Esophagus muscularis mucosa (tissue), 4 donors: ENCODE results near the gene WDR89.

Source experiments
- CTCF ChIP-seq, 3 experiments: fragments of 200-600 bp in 2 of 3; fragments of 450-650 bp in 1 of 3; sonication (generic) in 2 of 3; IDR thresholded peaks; one replicate each; pipeline ENCODE4 v1.5.1; 2017 to 2019; ENCODE audit warnings: antibody characterized with exemption in 3 of 3, mild to moderate bottlenecking in 2 of 3, moderate library complexity in 1 of 3
- EP300 ChIP-seq: sonication (generic); formaldehyde crosslinking; IDR thresholded peaks from one replicate; pipeline ENCODE4 v1.6.1; 2017; ENCODE audit warnings: antibody characterized with exemption
- POLR2A ChIP-seq: fragments of 450-650 bp; IDR thresholded peaks from one replicate; pipeline ENCODE4 v1.6.1; 2017; ENCODE audit warnings: antibody characterized with exemption, moderate library complexity, mild to moderate bottlenecking, low read depth
- POLR2AphosphoS5 ChIP-seq, 2 donors: sonication (generic); formaldehyde crosslinking; IDR thresholded peaks; one replicate each; pipeline ENCODE4 v1.6.1; 2017; ENCODE audit warnings: antibody characterized with exemption in 2 of 2

GRCh38 chr14:63642656-63643382 is 1.1 kb upstream of the WDR89 start:
- TF ChIP-seq POLR2AphosphoS5 (IDR thresholded peaks at IDR 0.05), result no peak
- TF ChIP-seq CTCF (IDR thresholded peaks at IDR 0.05), result no peak
- no peak for TF ChIP-seq POLR2A
- TF ChIP-seq EP300, result no peak
